ENCODE measurements around the gene STH. TPM values are rescaled to one million over a fixed set of nuclear protein-coding genes. Genes with fewer than 3 reads are reported as not detected.

The STH gene
- total and polyA plus RNA-seq, 2 of the 4 experiments (the other 2 are of a cell fraction) = not detected

DNA sequence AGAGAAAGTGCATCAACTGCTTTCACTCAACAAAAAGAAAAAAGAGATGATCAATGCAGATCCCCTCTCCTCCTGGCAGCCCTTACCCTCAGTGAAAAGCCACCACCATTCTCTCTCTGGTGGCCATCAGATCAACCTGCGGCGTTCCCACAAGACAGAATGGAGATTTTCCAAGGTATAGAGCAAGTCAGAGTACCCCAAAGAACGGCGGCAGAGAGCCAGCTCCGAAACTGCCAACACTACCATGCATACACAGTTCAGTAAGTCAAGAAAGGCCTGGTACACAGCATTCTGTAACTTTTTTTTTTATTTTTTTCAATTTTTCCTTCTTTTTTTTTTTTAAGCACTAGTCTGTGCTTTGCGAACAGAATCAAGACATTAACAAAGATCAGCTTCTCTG is 30.6 kb downstream of the STH start:
- no peak overlapping the region for H3K4me3 ChIP-seq (ENCODE audit: insufficient read depth, low read depth, low read length)
- no peak overlapping the region for H4K5ac ChIP-seq (ENCODE audit: low read depth, low read length)
- 95% methylated on average over 3 of the region's 6 CpGs; no CpG with 5 or more reads in 1 of the 2 experiments for WGBS, 2 experiments (ENCODE audit: extremely low coverage in 2 of 2, insufficient read length in 1 of 2)
- DNase-seq (no peak), ATAC-seq (ENCODE audit: low read depth) (no peak)
- peaks cover 12% of the 10 kb centered on the region for H4K20me1 ChIP-seq (ENCODE audit: insufficient read depth, low read length)
- H3K9me3 ChIP-seq (ENCODE audit: control insufficient read depth, insufficient read depth, low read length) = no peaks in the 10 kb centered on the region
- ChIA-PET CTCF (no interaction called here), POLR2A (ENCODE audit: unreplicated experiment) (interaction anchor here (0.6 kb wide), 1 partner anchor 13 kb away, joined by 9 read pairs; no protein-coding TSS in a partner anchor)
- H4K8ac ChIP-seq (ENCODE audit: low read depth in 2 of 2, low read length in 2 of 2) = no peak overlapping the region
- TF ChIP-seq, protein P1, sequence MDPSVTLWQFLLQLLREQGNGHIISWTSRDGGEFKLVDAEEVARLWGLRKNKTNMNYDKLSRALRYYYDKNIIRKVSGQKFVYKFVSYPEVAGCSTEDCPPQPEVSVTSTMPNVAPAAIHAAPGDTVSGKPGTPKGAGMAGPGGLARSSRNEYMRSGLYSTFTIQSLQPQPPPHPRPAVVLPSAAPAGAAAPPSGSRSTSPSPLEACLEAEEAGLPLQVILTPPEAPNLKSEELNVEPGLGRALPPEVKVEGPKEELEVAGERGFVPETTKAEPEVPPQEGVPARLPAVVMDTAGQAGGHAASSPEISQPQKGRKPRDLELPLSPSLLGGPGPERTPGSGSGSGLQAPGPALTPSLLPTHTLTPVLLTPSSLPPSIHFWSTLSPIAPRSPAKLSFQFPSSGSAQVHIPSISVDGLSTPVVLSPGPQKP (IDR thresholded peaks at IDR 0.05; ENCODE audit: borderline replicate concordance, low read depth, low read length) = no peak
- no peak for TF ChIP-seq CEBPB (IDR thresholded peaks at IDR 0.05; ENCODE audit: low read depth, low read length)
- no peak overlapping the region for H2BK15ac ChIP-seq (ENCODE audit: low read depth, low read length)
- H2AK5ac ChIP-seq (ENCODE audit: low read depth, low read length) = no peak overlapping the region
- no peaks in the 10 kb centered on the region for H3K4me1 ChIP-seq (ENCODE audit: control insufficient read depth, insufficient read depth, low read length)
- no peak overlapping the region for H3K56ac ChIP-seq (ENCODE audit: extremely low read depth, insufficient read depth, low read length)
- peaks cover 19% of the 10 kb centered on the region for H3K9me1 ChIP-seq (ENCODE audit: insufficient read depth, low read length)
- no peak overlapping the region for H3K14ac ChIP-seq (replicated peaks; ENCODE audit: low read depth, low read length)
- H3K4me2 ChIP-seq (ENCODE audit: low read depth, low read length) = no peak overlapping the region
- H2AFZ ChIP-seq (replicated peaks; ENCODE audit: low read length, poor library complexity) = no peak overlapping the region
- no peaks in the 10 kb centered on the region for H3K27me3 ChIP-seq (ENCODE audit: control insufficient read depth, insufficient read depth, low read length)
- no peak overlapping the region for H3K27ac ChIP-seq (ENCODE audit: insufficient read depth, low read length)
- H2AK9ac ChIP-seq (replicated peaks; ENCODE audit: low read depth, low read length, poor library complexity) = no peak overlapping the region
- peaks cover 0 to 32% of the 10 kb centered on the region in 2 experiments; a peak in 2 of 4 replicates for H3K79me1 ChIP-seq (ENCODE audit: low read depth in 1 of 2, low read length in 2 of 2)
- no peak overlapping the region for H3K18ac ChIP-seq (ENCODE audit: low read depth, low read length)
- no peak overlapping the region for H3K9ac ChIP-seq (ENCODE audit: low read depth, low read length)
- no peak overlapping the region for H3K4ac ChIP-seq (ENCODE audit: low read depth, low read length)
- H4K91ac ChIP-seq (ENCODE audit: insufficient read depth, low read depth, low read length) = no peak overlapping the region
- no peak overlapping the region for H2BK20ac ChIP-seq (ENCODE audit: low read depth, low read length)
- intact Hi-C loops (cut with micrococcal nuclease) = no loop called here
- BruUV-seq (replicated peaks) = no TSS peak
- in situ Hi-C loops (cut with MboI; ENCODE audit: low sequenced_read_pairs) = no loop called here
- dilution Hi-C loops (cut with HindIII; ENCODE audit: low sequenced_read_pairs, unreplicated experiment) = no loop called here
- H3K36me3 ChIP-seq (ENCODE audit: control insufficient read depth, insufficient read depth, low read length) = peaks cover 60% of the 10 kb centered on the region
- H2BK5ac ChIP-seq (ENCODE audit: low read depth, low read length, poor library complexity, severe bottlenecking) = no peak overlapping the region
- no peak overlapping the region for H2BK120ac ChIP-seq (ENCODE audit: low read depth, low read length)
- no peak overlapping the region for H3K23ac ChIP-seq (ENCODE audit: low read depth, low read length)

Measured in IMR-90 (cell line).